BE2C (cell line): ENCODE measurements around the gene TJP3.
"Not testable (repeated sequence)": the region's sequence is repeated elsewhere in the genome, so short reads cannot be mapped to it uniquely, and the experiment has no call there.

ENCODE experiments used
- DNase-seq: peaks from one replicate; pipeline ENCODE4 v3.0.0-alpha.2; 2020
- H3K27me3 ChIP-seq: fragments of 250-450 bp; sonication (Bioruptor Pico); 2 replicates; pipeline ENCODE4 v1.5.1; 2020; ENCODE audit warnings: mild to moderate bottlenecking
- H3K36me3 ChIP-seq: fragments of 250-450 bp; sonication (Bioruptor Pico); 2 replicates; pipeline ENCODE4 v1.5.1; 2020; ENCODE audit warnings: mild to moderate bottlenecking
- H3K4me1 ChIP-seq: fragments of 250-450 bp; sonication (Bioruptor Pico); 2 replicates; pipeline ENCODE4 v1.5.1; 2020
- H3K4me3 ChIP-seq: 2 replicates; pipeline ENCODE4 v1.5.1; 2011; ENCODE audit warnings: low read depth, low read length
- H3K9me3 ChIP-seq: fragments of 250-450 bp; sonication (Bioruptor Pico); 2 replicates; pipeline ENCODE4 v1.5.1; 2020
- TF ChIP-seq, protein P1 (sequence below): IDR thresholded peaks from 2 replicates; pipeline ENCODE4 v1.5.1; 2012; ENCODE audit warnings: mild to moderate bottlenecking, low read depth, low read length

TJP3 gene

DNA sequence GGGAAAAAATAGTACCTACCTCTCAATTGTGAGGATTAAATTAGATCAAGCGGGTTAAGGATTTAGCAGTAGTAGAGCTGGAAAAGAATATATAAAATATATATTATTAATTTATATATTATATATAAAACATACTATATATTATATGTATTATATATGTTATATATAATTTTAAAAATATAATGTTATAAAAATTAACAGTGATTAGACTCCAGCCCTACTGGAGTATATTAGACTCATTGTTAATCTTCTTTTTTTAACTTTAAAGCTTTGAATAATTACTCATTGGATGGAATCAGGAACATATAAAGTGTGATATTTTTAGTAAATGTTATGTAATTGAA lies 53.9 kb downstream of the TJP3 start:
- Histone ChIP-seq H3K9me3 (no peaks in the 10 kb centered on the region), H3K4me1 (peaks cover 2% of the 10 kb centered on the region; the same call in 1 of the 2 replicates), H3K4me3 (peak overlapping the region; percentile 97), H3K27me3 (no peaks in the 10 kb centered on the region), H3K36me3 (peaks cover 19% of the 10 kb centered on the region)
- DNase-seq, result no peak
- TF ChIP-seq, protein P1, sequence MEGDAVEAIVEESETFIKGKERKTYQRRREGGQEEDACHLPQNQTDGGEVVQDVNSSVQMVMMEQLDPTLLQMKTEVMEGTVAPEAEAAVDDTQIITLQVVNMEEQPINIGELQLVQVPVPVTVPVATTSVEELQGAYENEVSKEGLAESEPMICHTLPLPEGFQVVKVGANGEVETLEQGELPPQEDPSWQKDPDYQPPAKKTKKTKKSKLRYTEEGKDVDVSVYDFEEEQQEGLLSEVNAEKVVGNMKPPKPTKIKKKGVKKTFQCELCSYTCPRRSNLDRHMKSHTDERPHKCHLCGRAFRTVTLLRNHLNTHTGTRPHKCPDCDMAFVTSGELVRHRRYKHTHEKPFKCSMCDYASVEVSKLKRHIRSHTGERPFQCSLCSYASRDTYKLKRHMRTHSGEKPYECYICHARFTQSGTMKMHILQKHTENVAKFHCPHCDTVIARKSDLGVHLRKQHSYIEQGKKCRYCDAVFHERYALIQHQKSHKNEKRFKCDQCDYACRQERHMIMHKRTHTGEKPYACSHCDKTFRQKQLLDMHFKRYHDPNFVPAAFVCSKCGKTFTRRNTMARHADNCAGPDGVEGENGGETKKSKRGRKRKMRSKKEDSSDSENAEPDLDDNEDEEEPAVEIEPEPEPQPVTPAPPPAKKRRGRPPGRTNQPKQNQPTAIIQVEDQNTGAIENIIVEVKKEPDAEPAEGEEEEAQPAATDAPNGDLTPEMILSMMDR, result no peak

DNA sequence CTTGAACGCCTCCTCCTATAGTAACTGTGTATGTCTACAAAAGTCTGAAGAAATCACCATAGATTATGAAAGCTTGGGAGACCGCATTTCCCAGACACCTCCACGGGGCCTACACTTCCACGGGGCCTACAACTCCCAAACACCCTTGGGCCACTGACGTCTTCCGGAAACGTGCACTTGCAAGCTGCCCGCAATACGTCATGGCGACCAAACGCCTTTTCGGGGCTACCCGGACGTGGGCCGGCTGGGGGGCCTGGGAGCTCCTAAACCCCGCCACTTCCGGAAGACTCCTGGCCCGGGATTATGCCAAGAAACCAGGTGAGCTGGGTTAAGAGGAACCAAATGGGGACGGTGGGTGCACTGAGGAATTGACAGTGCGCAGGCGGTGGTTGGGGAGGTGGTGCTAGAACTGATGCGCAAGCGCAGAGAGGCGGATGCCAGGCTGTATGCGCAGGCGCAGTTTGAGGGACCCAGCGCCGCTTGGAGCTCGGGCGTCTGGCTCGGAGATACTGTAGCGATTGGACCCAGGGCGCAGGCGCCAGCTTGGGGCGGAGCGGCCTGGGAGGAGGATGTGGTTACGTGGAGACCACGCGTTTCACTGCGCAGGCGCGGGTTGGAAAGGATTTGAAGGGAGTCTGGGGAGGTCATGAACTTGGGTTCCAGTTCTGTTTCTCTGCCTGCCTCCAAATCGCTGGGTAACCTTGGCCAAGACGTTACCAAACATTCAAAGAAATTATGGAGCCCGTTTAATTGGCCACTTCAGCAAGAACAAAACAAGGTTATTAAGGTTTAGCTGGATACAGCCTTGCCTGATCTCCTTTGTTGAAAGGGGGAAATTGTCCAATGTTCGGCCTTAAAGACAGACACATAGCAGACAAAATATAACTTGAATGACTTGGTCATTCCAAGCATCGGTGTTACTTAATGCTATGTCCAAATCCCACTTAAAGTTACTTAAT lies 54.6 kb downstream of the TJP3 start, which contains the start of gene MRPL54:
TSS of gene MRPL54 (plus strand) at position 182 of the 959 bp plus-strand sequence. CDS start at position 201, 19 bp downstream.
- no peaks in the 10 kb centered on the region for H3K9me3 ChIP-seq
- DNase-seq, result peak; percentile 99
- TF ChIP-seq, protein P1, result no peak
- peaks cover 2% of the 10 kb centered on the region; the same call in 1 of the 2 replicates for H3K4me1 ChIP-seq
- no peaks in the 10 kb centered on the region for H3K27me3 ChIP-seq
- H3K36me3 ChIP-seq, result peaks cover 25% of the 10 kb centered on the region
- peak within 1 kb of the TSS; percentile 97 for H3K4me3 ChIP-seq

DNA sequence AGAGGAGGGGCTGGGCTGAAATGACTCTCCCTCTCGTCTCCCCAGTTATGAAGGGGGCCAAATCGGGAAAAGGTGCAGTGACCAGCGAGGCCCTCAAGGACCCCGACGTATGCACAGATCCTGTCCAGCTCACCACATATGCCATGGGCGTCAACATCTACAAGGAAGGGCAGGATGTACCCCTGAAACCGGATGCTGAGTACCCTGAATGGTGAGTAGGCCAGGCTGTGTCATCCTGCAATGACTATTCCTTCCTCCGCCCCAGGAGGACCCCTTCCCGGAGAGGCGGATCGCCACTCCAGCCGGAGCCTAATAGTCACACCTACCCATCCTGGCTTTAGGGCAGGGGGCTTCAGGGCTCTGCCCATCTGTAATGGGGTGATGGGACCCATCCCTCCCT lies 56.9 kb downstream of the TJP3 start:
- H3K4me1 ChIP-seq, result peaks cover 2% of the 10 kb centered on the region; the same call in 1 of the 2 replicates
- TF ChIP-seq, protein P1, result no peak
- H3K36me3 ChIP-seq, result peaks cover 26% of the 10 kb centered on the region
- DNase-seq, result no peak
- H3K9me3 ChIP-seq, result no peaks in the 10 kb centered on the region
- no peaks in the 10 kb centered on the region for H3K27me3 ChIP-seq
- no peak overlapping the region for H3K4me3 ChIP-seq

DNA sequence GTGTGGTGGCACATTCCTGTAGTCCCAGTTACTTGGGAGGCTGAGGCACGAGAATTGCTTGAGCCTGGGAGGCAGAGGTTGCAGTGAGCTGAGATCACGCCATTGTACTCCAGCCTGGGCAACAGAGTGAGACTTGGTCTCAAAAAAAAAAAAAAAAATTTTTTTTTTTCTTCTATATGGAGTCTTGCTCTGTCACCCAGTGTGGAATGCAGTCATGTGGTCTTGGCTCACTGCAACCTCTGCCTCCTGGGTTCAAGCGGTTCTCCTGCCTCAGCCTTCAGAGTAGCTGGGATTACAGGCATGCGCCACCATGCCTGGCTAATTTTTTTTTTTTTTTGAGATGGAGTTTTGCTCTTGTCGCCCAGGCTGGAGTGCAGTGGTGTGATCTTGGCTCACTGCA lies 57.6 kb downstream of the TJP3 start:
- not testable (repeated sequence) for H3K4me3 ChIP-seq, DNase-seq, H3K27me3 ChIP-seq, H3K4me1 ChIP-seq, H3K9me3 ChIP-seq
- H3K36me3 ChIP-seq, result peaks cover 26% of the 10 kb centered on the region

DNA sequence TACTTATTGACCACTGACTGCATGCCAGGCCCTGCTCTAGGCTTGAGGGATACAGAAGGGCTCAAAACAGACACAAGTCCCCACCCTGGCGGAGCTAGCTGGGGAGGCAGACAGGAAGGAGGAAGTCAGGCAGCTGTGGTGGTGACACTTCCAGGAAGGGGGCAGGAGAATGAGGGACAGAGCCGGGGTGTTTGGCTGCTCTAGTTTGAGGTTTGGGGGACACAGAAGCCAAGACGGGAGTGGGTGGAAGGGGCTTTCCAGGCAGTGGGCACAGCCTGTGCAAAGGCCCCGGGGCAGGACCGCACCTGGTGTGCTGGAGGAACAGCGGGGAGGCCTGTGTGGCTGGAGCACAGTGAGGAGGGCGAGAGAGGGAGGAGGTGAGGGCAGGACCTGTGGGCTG lies 58.3 kb downstream of the TJP3 start:
- no peak for DNase-seq
- Histone ChIP-seq H3K27me3 (no peaks in the 10 kb centered on the region), H3K4me1 (peaks cover 2% of the 10 kb centered on the region; the same call in 1 of the 2 replicates), H3K4me3 (no peak overlapping the region), H3K9me3 (no peaks in the 10 kb centered on the region), H3K36me3 (peaks cover 26% of the 10 kb centered on the region)
- TF ChIP-seq, protein P1, result no peak

DNA sequence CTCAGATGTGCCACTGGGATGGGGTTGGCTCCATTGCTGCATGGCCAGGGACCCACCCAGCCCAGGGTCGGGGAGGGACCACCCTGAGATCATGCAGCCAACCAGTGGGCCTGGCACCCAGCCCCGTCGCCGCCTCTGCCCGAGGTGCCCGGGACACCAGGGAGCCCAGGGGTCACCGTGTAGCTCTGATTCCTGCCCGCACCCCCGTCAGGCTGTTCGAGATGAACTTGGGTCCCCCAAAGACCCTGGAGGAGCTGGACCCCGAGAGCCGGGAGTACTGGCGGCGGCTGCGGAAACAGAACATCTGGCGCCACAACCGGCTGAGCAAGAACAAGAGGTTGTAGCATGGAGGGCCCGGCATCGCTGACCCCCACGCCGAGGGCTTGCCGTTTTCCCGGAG lies 58.9 kb downstream of the TJP3 start:
- H3K4me1 ChIP-seq, result peaks cover 2% of the 10 kb centered on the region; the same call in 1 of the 2 replicates
- H3K4me3 ChIP-seq, result no peak overlapping the region
- DNase-seq, result no peak
- H3K9me3 ChIP-seq, result no peaks in the 10 kb centered on the region
- TF ChIP-seq, protein P1, result no peak
- H3K27me3 ChIP-seq, result no peaks in the 10 kb centered on the region
- H3K36me3 ChIP-seq, result peaks cover 26% of the 10 kb centered on the region
